Lower leg skin (tissue), 4 donors: Measurements from ENCODE around the gene METRN. TPM values are rescaled to one million over a fixed set of nuclear protein-coding genes. Genes with fewer than 3 reads are reported as not detected.
"Not testable (repeated sequence)": the region's sequence is repeated elsewhere in the genome, so short reads cannot be mapped to it uniquely, and the experiment has no call there.

Source experiments
- DNase-seq, 2 donors: peaks; one replicate each; pipeline ENCODE4 v3.0.0-alpha.2; 2019; ENCODE audit warnings: low spot score in 2 of 2
- H3K4me3 ChIP-seq: fragments of 200-600 bp; sonication (generic); 2 replicates; pipeline ENCODE4 v1.5.1; 2017; ENCODE audit warnings: mild to moderate bottlenecking, low read depth; ENCODE audit not compliant: poor library complexity, severe bottlenecking
- CTCF ChIP-seq, 3 donors: fragments of 450-650 bp; IDR thresholded peaks; one replicate each; pipeline ENCODE4 v1.5.1; 2016; ENCODE audit warnings: antibody characterized with exemption in 3 of 3, mild to moderate bottlenecking in 3 of 3, moderate library complexity in 2 of 3
- POLR2A ChIP-seq, 2 donors: fragments of 450-650 bp; IDR thresholded peaks; one replicate each; pipeline ENCODE4 v1.6.1; 2016 to 2017; ENCODE audit warnings: antibody characterized with exemption in 2 of 2, mild to moderate bottlenecking in 1 of 2, moderate library complexity in 1 of 2
- WGBS, 2 donors: methylation state at CpG; one replicate each; pipeline ENCODE4 v1.1.5; 2018; 5-methylcytosine and 5-hydroxymethylcytosine counted together
- intact Hi-C: fragments of 100-400 bp; cut with DNase I; formaldehyde crosslinking; loops from one replicate; pipeline ENCODE4 v1.15.0; 2023; ENCODE audit warnings: low total_unique reads
- total RNA-seq, 4 donors: library from RNA; depleted of rRNA; stranded (reverse); fragments of >200 nt; gene quantifications; one replicate each; pipeline ENCODE4 v1.1.0, GENCODE V29; 2016

The METRN gene
- total RNA-seq, 4 donors from 2014 or later = 24.2 to 48.4 (median 36.0) TPM

GRCh38 chr16:739560-740458 lies 24.9 kb downstream of the METRN start:
- DNase-seq = no peak
- WGBS, 2 donors = 44 to 51% methylated on average over 32 to 35 of the region's 38 CpGs

GRCh38 chr16:740459-740763 lies 25.5 kb downstream of the METRN start:
- peak overlapping the region; percentile 74 for H3K4me3 ChIP-seq
- intact Hi-C loops = no loop called here
- no peak for DNase-seq
- no peak for TF ChIP-seq POLR2A (IDR thresholded peaks at IDR 0.05)
- TF ChIP-seq CTCF (IDR thresholded peaks at IDR 0.05) = no peak
- 1% methylated on average over 18 of the region's 22 CpGs; no CpG with 5 or more reads in 1 of the 2 donors for WGBS, 2 donors

More at GRCh38 chr16:739560-740458, 24.9 kb downstream of the METRN start:
- no peak for TF ChIP-seq CTCF (IDR thresholded peaks at IDR 0.05)
- no peak for TF ChIP-seq POLR2A (IDR thresholded peaks at IDR 0.05)
- intact Hi-C loops = no loop called here
- H3K4me3 ChIP-seq = peak overlapping the region; percentile 74

- peak within 1 kb of the TSS; percentile 74 for H3K4me3 ChIP-seq
- WGBS, 2 donors = 0 to 1% methylated on average over 52 to 65 of the region's 79 CpGs
- DNase-seq = peak; percentile 68 to 97
- TF ChIP-seq POLR2A (IDR thresholded peaks at IDR 0.05) = peak in 1 of 2 donors; percentile 13
- peak in 1 of 3 donors; percentile 74 for TF ChIP-seq CTCF (IDR thresholded peaks at IDR 0.05)
- intact Hi-C loops = no loop called here
Observed at GRCh38 chr16:740764-741505, 26.0 kb downstream of the METRN start, which contains the start of gene CIAO3. TSS of gene CIAO3 (minus strand) at chr16:740997. CDS start at chr16:740985, 12 bp downstream.

- DNase-seq = no peak
- 91 to 96% methylated on average over 8 to 15 of the region's 15 CpGs for WGBS, 2 donors
- TF ChIP-seq CTCF (IDR thresholded peaks at IDR 0.05) = no peak
- no peak for TF ChIP-seq POLR2A (IDR thresholded peaks at IDR 0.05)
- no peak overlapping the region for H3K4me3 ChIP-seq
- intact Hi-C loops = no loop called here
Observed at GRCh38 chr16:741986-742629, 27.2 kb downstream of the METRN start.

GRCh38 chr16:742894-743293 lies 28.0 kb downstream of the METRN start:
- intact Hi-C loops, DNase-seq, H3K4me3 ChIP-seq: not testable (repeated sequence)
- WGBS, 2 donors = 81 to 83% methylated on average over 14 of the region's 14 CpGs
